ENCODE data around the gene BMPER.

DNA sequence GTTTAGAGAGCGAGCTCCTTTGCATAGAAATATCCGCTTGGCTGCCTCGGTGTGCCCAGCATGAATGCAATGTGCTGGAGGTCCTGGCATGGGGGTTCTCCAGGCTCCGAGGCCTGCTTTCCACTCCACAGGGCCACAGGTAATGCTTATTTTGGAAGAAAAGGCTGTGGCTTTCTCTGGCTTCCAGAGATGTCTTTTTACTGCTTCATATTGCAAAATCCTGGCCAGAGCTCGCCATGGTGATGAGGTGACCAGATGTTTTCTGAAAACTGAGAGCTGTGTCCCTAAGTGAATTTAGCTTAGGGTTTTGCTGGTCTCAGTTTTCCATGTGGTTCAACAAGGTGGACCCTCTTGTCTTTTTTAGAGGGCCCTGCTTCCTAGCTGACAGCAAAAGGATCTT lies 65.2 kb downstream of the BMPER start:
- TF ChIP-seq, protein P1, sequence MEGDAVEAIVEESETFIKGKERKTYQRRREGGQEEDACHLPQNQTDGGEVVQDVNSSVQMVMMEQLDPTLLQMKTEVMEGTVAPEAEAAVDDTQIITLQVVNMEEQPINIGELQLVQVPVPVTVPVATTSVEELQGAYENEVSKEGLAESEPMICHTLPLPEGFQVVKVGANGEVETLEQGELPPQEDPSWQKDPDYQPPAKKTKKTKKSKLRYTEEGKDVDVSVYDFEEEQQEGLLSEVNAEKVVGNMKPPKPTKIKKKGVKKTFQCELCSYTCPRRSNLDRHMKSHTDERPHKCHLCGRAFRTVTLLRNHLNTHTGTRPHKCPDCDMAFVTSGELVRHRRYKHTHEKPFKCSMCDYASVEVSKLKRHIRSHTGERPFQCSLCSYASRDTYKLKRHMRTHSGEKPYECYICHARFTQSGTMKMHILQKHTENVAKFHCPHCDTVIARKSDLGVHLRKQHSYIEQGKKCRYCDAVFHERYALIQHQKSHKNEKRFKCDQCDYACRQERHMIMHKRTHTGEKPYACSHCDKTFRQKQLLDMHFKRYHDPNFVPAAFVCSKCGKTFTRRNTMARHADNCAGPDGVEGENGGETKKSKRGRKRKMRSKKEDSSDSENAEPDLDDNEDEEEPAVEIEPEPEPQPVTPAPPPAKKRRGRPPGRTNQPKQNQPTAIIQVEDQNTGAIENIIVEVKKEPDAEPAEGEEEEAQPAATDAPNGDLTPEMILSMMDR (IDR thresholded peaks at IDR 0.05): no peak
- TF ChIP-seq POLR2A (IDR thresholded peaks at IDR 0.05): no peak
